ENCODE results near the gene LY6G6F. TPM values are rescaled to one million over a fixed set of nuclear protein-coding genes. Genes with fewer than 3 reads are reported as not detected.

The LY6G6F gene
- total and polyA plus RNA-seq, 2 of the 13 experiments (the other 11 are each of a cell fraction or from before 2014, with no cell fraction given), result not detected

- TF ChIP-seq ZNF709 (CRISPR knock-in tag; IDR thresholded peaks at IDR 0.05) (no peak), MTA1 (CRISPR knock-in tag; IDR thresholded peaks at IDR 0.05; ENCODE audit: borderline replicate concordance) (peak; percentile 51; the same call in 1 of the 2 replicates), TEAD3 (CRISPR knock-in tag; optimal IDR thresholded peaks at IDR 0.05; ENCODE audit: borderline replicate concordance) (peak; percentile 86), ZNF672 (CRISPR knock-in tag; IDR thresholded peaks at IDR 0.05) (no peak), ZFP1 (CRISPR knock-in tag; IDR thresholded peaks at IDR 0.05) (0 out of 2 replicates have a peak, but pooled peaks have one; percentile 37), CREB1 (IDR thresholded peaks at IDR 0.05) (no peak), CREB1 (CRISPR knock-in tag; IDR thresholded peaks at IDR 0.05) (no peak), SAP130 (CRISPR knock-in tag; IDR thresholded peaks at IDR 0.05; ENCODE audit: low read depth) (peak; percentile 77), ZNF24 (IDR thresholded peaks at IDR 0.05) (no peak), GATAD1 (CRISPR knock-in tag; IDR thresholded peaks at IDR 0.05) (peak; percentile 41; the same call in 1 of the 2 replicates), ZBTB38 (CRISPR knock-in tag; IDR thresholded peaks at IDR 0.05) (no peak), YEATS2 (CRISPR knock-in tag; IDR thresholded peaks at IDR 0.05; ENCODE audit: borderline replicate concordance) (peak; percentile 44; the same call in 1 of the 2 replicates), KMT2B (CRISPR knock-in tag; IDR thresholded peaks at IDR 0.05) (0 out of 2 replicates have a peak, but pooled peaks have one; percentile 23), ZNF770 (CRISPR knock-in tag; IDR thresholded peaks at IDR 0.05) (no peak), TGIF2 (CRISPR knock-in tag; IDR thresholded peaks at IDR 0.05) (no peak), KAT8 (CRISPR knock-in tag; IDR thresholded peaks at IDR 0.05) (0 out of 2 replicates have a peak, but pooled peaks have one; percentile 26), ATF4 (CRISPR knock-in tag; IDR thresholded peaks at IDR 0.05) (no peak), DZIP1 (CRISPR knock-in tag; IDR thresholded peaks at IDR 0.05) (no peak), PATZ1 (CRISPR knock-in tag; IDR thresholded peaks at IDR 0.05) (peak; percentile 71), ZNF768 (CRISPR knock-in tag; IDR thresholded peaks at IDR 0.05) (peak; percentile 40; the same call in 1 of the 2 replicates), SALL1 (CRISPR knock-in tag; IDR thresholded peaks at IDR 0.05) (peak; percentile 69), SOX5 (CRISPR knock-in tag; IDR thresholded peaks at IDR 0.05; ENCODE audit: borderline replicate concordance) (peak; percentile 53; the same call in 1 of the 2 replicates), MYNN (CRISPR knock-in tag; IDR thresholded peaks at IDR 0.05; ENCODE audit: low read depth) (0 out of 2 replicates have a peak, but pooled peaks have one; percentile 85), ZNF781 (CRISPR knock-in tag; IDR thresholded peaks at IDR 0.05; ENCODE audit: borderline replicate concordance, not compliant biosample characterization) (peak; percentile 59)
Observed at GRCh38 chr6:31717499-31718222, 11.0 kb downstream of the LY6G6F start (continued).
